ENCODE data around the gene C1orf87.

The C1orf87 gene

GRCh38 chr1:60073605-60074278 is at the start of gene C1orf87:
Gene C1orf87 (minus strand): TSS chr1:60073770. CDS start chr1:60072643, 1,127 bp downstream.
- DNase-seq = no peak

DNA sequence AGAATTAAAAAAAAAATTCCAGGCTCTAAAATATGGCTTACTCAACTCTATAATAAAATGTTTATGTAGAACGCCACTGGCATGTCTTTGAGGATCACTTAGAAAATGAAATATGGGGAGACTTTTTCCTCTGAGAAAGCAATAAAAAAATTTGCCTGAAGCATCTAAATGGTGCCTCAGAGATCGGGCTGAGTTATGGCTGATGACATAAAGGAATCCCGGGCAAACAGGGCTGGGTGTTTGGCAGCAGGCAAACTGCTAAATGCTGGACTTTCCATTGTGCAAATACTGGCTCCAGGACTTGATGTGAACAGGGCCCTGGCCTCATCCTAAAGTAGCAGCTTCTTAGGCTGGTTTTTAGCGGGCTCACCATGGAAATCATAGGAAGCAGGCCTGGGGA is 44.5 kb upstream of the C1orf87 start:
- DNase-seq = no peak

- DNase-seq = no peak
Measured at GRCh38 chr1:60114745-60115318, 41.3 kb upstream of the C1orf87 start.

DNA sequence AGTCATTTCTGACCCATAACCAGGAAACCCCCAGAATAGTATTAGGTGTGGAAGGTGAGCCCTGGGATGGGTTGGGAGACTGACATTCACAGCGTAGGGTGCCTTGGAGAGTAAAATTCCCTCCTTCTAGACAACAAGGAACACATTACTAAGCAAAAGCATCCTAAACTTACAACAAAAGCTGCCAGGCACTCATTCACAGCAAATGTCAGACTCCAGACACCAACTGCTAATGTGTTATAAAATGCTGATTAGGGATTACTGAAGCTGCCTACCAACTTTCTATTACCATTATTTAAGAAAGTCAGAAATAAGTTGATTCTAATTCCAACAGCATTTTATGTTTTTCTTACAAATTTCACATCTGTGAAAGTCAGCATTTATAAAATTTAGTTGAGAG is 40.0 kb upstream of the C1orf87 start:
- no peak for DNase-seq

GRCh38 chr1:60113028-60113427 is 39.5 kb upstream of the C1orf87 start:
- DNase-seq = no peak

DNA sequence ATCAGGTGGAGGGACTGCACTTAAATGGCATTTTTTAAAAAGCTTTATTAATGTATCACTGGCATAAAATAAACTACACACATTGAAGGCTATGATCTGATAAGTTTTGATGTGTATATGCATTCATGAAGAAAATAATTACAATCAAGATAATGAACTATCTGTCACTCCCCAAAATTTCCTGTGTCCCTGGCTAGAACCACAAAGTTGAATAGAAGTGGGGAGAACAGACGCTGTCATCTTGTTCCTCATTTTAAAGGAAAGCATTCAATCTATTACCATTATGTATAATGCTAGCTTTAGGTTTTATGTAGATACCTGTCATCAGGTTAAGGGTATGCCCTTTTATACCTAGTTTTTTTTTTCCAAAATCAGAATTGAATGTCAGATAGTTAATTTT is 38.1 kb upstream of the C1orf87 start:
- no peak for DNase-seq

DNA sequence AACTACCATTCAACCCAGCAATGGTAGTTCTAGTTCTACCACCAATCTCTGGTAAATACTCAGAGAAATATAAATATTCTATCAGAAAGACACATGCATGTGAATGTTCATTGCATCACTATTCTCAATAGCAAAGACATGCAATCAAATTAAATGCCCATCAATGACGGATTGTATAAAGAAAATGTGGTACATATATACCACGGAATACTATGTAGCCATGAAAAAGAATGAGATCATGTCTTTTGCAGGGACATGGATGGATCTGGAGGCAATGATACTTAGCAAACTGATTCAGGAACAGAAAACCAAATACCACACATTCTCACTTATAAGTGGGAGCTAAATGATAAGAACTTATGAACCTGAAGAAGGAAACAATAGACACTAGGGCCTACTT is 37.5 kb upstream of the C1orf87 start:
- DNase-seq = no peak

GRCh38 chr1:60108196-60108595 is 34.6 kb upstream of the C1orf87 start:
- peak; percentile 5 for DNase-seq

GRCh38 chr1:60103186-60103585 is 29.6 kb upstream of the C1orf87 start:
- DNase-seq = peak; percentile 17

- DNase-seq = peak; percentile 4
Measured at GRCh38 chr1:60102267-60103061, 28.9 kb upstream of the C1orf87 start.

- no peak for DNase-seq
Measured at GRCh38 chr1:60101516-60101915, 27.9 kb upstream of the C1orf87 start.

DNA sequence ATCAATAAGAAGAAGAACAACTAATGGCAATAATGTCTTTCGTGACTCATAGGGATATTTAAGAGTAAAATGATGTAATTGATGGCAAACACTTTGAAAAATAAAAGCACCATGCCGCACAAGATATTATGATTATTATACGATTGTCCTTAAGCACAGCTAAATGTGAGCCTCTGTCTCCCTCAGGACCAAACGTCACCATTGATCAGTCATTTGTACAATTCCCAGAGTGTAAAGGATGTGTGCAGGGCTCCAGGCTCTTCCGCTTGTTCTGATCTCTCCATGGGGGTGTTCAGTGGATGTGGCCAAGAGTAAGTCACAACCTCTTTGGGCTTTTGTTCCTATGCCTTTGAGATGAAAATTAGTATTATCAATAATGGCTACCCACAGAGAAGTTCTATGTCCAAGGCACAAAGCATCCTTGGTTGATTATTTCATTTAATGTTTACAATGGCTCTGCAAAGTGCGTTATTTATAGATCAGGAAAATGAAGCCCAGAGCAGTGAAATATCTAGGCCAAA is 17.7 kb upstream of the C1orf87 start:
- DNase-seq = no peak

GRCh38 chr1:60090655-60091054 is 17.1 kb upstream of the C1orf87 start:
- DNase-seq = no peak

DNA sequence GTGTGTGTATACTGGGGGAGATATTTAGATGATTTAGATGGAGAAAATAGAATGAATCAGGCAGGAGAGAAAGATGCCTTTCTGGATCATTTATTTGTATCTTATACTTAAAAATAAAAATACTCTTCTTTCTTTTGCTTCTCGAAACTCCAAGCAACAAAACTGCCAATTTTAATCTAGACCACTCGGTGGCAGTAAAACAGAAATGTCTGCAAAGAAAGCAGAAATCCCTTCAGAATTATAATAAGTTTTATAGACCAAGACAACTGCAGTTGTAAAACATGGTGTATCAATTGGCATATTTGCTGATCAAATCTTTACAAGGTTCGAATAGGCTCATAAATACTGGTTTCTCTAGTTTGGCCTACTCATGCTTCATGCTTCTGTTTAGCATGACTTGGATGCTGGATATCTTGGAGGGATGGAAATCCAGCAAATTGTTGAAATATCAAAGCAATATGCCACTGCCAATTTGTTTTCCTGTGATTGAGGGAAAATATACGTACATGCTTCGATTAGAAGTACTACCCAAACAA is 15.1 kb upstream of the C1orf87 start:
- DNase-seq = no peak

GRCh38 chr1:60087681-60088080 is 14.1 kb upstream of the C1orf87 start:
- no peak for DNase-seq

DNA sequence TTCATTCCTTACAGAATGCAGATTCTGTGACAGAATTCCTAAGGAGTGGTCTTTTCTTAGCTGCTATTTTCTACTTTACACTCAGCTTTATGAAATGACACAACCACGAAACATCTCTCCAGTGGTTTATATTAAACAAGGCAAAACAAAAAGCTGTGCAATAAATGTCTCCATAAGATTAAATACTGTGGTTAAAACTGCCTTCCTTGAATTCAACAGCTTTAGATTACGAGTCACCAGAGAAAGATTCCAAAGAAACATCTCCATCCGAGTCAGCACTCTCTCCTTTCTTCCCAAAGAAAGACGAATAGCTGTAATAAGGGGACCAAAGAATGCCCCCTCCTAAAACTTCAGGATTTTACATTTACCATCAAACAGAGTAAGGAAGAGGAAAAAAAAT is 4.6 kb upstream of the C1orf87 start:
- no peak for DNase-seq

GRCh38 chr1:60071296-60071695 is 2.3 kb downstream of the C1orf87 start:
- DNase-seq = no peak

GRCh38 chr1:60069691-60070090 is 3.9 kb downstream of the C1orf87 start:
- no peak for DNase-seq

DNA sequence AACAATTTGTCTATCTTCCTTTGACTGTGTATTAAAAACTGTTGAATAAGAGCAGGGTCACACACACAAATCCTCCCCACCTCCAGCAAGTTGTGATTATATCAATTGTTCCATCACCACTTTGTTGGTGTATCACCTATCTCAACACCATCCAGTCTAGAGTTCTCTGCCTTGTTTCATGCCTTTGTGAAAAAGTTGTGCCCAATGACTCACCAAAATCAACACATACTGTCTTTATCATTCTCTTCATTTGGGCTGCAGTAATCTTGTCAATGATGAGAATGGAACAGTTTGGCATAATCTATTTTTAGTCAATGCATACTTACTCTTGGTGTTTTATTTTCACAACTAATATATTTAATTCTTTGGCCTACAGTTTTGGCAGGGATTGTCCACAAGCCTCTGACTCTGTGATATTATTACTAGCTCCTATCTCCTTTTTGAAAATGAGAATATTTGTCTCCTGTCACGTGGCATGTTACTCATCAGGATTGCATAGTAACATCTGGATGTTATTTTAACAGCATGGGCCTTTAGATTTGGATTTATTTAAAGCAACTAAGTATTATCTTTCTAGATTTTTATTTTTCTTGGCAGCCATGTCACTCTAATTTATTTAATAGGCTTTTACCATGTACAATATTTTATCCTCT is 5.1 kb downstream of the C1orf87 start:
- DNase-seq = no peak

DNA sequence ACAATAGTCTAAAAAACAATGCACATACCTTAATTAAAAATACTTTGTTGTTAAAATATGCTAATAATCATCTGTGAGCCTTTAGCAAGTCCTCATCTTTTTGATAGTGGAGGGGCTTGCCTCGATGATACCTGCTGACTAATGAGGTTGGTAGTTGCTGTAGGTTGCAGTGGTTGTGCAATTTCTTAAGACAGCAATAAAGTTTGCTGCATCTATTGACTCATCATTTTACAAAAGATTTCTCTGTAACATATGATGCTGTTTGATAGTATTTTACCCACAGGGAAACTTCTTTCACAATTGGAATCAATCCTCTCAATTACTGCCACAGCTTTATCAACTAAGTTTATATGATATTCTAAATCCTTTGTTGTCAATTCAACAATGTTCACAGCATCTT is 7.6 kb downstream of the C1orf87 start:
- DNase-seq = no peak

DNA sequence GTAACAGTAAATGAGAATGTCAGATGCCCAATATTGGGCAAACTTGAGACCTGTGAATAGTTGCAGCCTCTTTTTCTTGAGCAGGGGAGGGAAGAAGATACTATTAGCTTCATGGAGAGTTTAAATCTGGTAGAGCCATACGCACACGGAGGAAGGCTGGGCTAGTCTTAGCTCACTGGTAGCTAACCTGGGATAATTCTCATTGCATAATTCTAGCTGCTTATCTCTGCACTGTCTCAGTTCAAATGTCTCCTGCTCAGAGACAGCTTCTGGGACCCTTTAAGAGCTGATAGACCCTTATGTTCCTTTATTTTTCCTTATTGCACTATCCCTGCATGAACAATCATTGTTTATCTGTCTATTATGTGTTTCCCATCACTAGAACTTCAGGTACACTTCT is 8.4 kb downstream of the C1orf87 start:
- DNase-seq = no peak

GRCh38 chr1:60063561-60063960 is 10.0 kb downstream of the C1orf87 start:
- no peak for DNase-seq

DNA sequence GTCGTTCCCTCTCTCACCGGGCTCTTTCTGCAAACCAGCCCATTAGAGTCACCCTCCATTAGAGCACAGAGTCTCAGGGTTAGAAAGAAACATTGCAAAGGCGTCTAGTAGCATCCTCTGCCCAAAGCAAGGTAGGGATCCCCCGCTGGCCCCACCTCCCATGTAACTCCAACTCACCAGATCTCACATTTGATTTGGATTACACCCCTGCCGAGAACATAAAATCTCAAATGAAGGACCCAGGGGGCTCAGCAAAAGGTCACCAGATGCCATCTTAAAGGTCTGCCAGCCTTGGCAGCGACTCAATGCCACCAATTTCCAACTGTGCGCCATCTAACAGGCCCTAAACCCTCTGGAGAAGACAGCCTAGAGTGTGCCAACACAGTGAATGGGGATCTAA is 14.1 kb downstream of the C1orf87 start:
- DNase-seq = no peak

Measured in NCI-H774 (cell line).